Liver (tissue), 3 donors: ENCODE measurements around the gene P2RX3.

Source experiments
- GABPA ChIP-seq, 2 donors: IDR thresholded peaks in 1 of 2; conservative IDR thresholded peaks in 1 of 2; 2 replicates each; pipeline ENCODE4 v1.6.1; 2016; ENCODE audit warnings: antibody characterized with exemption in 2 of 2, mild to moderate bottlenecking in 1 of 2, moderate library complexity in 1 of 2
- JUND ChIP-seq, 2 donors: IDR thresholded peaks; 2 replicates each; pipeline ENCODE4 v1.6.1; 2016; ENCODE audit warnings: antibody characterized with exemption in 2 of 2
- SP1 ChIP-seq: IDR thresholded peaks from 2 replicates; pipeline ENCODE4 v1.6.1; 2018; ENCODE audit warnings: antibody characterized with exemption, mild to moderate bottlenecking
- TAF1 ChIP-seq: conservative IDR thresholded peaks from 2 replicates; pipeline ENCODE4 v1.6.1; 2016; ENCODE audit warnings: antibody characterized with exemption, mild to moderate bottlenecking
- YY1 ChIP-seq: IDR thresholded peaks from 2 replicates; pipeline ENCODE4 v1.6.1; 2016; ENCODE audit warnings: antibody characterized with exemption, mild to moderate bottlenecking
- TF ChIP-seq, protein P1 (sequence below): fragments of 150-350 bp; IDR thresholded peaks from 2 replicates; pipeline ENCODE4 v1.5.1; 2017; ENCODE audit warnings: improper control_type of control experiment, low read depth, low read length; ENCODE audit not compliant: missing input control
- TF ChIP-seq, protein P2 (sequence below): IDR thresholded peaks from 2 replicates; pipeline ENCODE4 v1.6.1; 2016; ENCODE audit warnings: antibody characterized with exemption, mild to moderate bottlenecking
- TF ChIP-seq, protein P3 (sequence below): IDR thresholded peaks from 2 replicates; pipeline ENCODE4 v1.6.1; 2016; ENCODE audit warnings: antibody characterized with exemption
- donor health status: healthy.
- donor health status: healthy.

DNA sequence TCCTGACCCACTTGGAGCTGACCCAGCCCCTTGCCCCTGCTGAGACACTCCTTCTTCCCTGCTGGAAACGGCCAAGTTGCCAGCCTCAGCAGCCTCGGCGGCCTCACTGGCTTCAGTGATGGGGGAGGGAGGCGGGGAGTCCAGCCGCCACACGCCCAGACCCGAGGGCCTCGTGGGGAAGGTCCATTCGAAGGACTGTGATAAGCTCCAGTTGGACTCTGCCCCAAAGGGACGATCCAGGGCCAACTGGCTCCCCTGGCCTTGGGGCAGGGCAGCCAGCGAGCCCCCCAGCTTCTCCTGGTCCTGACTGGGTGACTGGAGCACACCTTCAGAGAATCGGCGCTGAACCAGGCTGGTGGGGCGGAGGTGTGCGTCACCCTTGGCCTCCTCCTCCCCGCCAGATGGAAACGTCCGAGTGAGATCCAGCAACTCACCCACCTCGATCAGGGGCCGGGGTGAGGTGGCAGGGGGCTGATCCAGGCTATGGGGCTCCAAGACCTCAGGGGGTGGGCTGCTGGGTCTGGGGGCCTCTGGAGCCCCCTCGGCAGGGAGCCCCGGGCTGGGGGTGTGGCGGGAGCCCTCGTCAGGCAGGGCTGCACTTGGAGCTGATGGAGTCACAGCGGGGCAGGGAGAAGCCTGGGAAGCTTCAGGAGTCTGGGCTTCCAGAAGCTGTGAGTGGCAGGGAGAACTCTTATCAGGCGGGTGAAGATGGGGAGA is 24.9 kb upstream of the P2RX3 start:
- TF ChIP-seq, protein P1, sequence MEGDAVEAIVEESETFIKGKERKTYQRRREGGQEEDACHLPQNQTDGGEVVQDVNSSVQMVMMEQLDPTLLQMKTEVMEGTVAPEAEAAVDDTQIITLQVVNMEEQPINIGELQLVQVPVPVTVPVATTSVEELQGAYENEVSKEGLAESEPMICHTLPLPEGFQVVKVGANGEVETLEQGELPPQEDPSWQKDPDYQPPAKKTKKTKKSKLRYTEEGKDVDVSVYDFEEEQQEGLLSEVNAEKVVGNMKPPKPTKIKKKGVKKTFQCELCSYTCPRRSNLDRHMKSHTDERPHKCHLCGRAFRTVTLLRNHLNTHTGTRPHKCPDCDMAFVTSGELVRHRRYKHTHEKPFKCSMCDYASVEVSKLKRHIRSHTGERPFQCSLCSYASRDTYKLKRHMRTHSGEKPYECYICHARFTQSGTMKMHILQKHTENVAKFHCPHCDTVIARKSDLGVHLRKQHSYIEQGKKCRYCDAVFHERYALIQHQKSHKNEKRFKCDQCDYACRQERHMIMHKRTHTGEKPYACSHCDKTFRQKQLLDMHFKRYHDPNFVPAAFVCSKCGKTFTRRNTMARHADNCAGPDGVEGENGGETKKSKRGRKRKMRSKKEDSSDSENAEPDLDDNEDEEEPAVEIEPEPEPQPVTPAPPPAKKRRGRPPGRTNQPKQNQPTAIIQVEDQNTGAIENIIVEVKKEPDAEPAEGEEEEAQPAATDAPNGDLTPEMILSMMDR: no peak
- no peak for TF ChIP-seq JUND (IDR thresholded peaks at IDR 0.05)
- TF ChIP-seq SP1: no peak
- TF ChIP-seq YY1: no peak
- TF ChIP-seq, protein P2, sequence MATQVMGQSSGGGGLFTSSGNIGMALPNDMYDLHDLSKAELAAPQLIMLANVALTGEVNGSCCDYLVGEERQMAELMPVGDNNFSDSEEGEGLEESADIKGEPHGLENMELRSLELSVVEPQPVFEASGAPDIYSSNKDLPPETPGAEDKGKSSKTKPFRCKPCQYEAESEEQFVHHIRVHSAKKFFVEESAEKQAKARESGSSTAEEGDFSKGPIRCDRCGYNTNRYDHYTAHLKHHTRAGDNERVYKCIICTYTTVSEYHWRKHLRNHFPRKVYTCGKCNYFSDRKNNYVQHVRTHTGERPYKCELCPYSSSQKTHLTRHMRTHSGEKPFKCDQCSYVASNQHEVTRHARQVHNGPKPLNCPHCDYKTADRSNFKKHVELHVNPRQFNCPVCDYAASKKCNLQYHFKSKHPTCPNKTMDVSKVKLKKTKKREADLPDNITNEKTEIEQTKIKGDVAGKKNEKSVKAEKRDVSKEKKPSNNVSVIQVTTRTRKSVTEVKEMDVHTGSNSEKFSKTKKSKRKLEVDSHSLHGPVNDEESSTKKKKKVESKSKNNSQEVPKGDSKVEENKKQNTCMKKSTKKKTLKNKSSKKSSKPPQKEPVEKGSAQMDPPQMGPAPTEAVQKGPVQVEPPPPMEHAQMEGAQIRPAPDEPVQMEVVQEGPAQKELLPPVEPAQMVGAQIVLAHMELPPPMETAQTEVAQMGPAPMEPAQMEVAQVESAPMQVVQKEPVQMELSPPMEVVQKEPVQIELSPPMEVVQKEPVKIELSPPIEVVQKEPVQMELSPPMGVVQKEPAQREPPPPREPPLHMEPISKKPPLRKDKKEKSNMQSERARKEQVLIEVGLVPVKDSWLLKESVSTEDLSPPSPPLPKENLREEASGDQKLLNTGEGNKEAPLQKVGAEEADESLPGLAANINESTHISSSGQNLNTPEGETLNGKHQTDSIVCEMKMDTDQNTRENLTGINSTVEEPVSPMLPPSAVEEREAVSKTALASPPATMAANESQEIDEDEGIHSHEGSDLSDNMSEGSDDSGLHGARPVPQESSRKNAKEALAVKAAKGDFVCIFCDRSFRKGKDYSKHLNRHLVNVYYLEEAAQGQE: no peak
- TF ChIP-seq, protein P3, sequence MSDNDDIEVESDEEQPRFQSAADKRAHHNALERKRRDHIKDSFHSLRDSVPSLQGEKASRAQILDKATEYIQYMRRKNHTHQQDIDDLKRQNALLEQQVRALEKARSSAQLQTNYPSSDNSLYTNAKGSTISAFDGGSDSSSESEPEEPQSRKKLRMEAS: no peak
- TF ChIP-seq TAF1: no peak
- no peak for TF ChIP-seq GABPA (IDR thresholded peaks at IDR 0.05 in 1 of 2, conservative IDR thresholded peaks at IDR 0.05 in 1 of 2)
